ENCODE measurements around the gene PFKP.

The PFKP gene

GRCh38 chr10:3110782-3111620, 43.7 kb downstream of the PFKP start:
- no peaks in the 10 kb centered on the region for H3K36me3 ChIP-seq (ENCODE audit: control insufficient read depth, insufficient read depth, low read length)
- no peaks in the 10 kb centered on the region for H3K79me2 ChIP-seq
- H3K9me3 ChIP-seq (ENCODE audit: control insufficient read depth, low read length): no peaks in the 10 kb centered on the region
- H3K4me2 ChIP-seq (ENCODE audit: low read length): no peak overlapping the region
- H3K4me3 ChIP-seq (ENCODE audit: low read depth, low read length): no peak overlapping the region
- H3K27ac ChIP-seq: no peak overlapping the region
- no peaks in the 10 kb centered on the region for H3K4me1 ChIP-seq
- H3K9ac ChIP-seq: no peak overlapping the region
- no peak for TF ChIP-seq CTCF (IDR thresholded peaks at IDR 0.05)
- H2AFZ ChIP-seq: no peak overlapping the region
- no peaks in the 10 kb centered on the region for H3K27me3 ChIP-seq (ENCODE audit: control insufficient read depth, insufficient read depth, low read length)

- Histone ChIP-seq H3K4me2 (ENCODE audit: low read length) (no peak overlapping the region), H3K36me3 (ENCODE audit: control insufficient read depth, insufficient read depth, low read length) (no peaks in the 10 kb centered on the region), H3K9me3 (ENCODE audit: control insufficient read depth, low read length) (no peaks in the 10 kb centered on the region), H2AFZ (no peak overlapping the region), H3K27me3 (ENCODE audit: control insufficient read depth, insufficient read depth, low read length) (no peaks in the 10 kb centered on the region), H3K79me2 (no peaks in the 10 kb centered on the region), H3K27ac (no peak overlapping the region), H3K4me1 (no peaks in the 10 kb centered on the region), H3K9ac (no peak overlapping the region), H3K4me3 (ENCODE audit: low read depth, low read length) (no peak overlapping the region)
- no peak for TF ChIP-seq CTCF (IDR thresholded peaks at IDR 0.05)
Observed at GRCh38 chr10:3111621-3112163, 44.3 kb downstream of the PFKP start.

- H3K9ac ChIP-seq: no peak overlapping the region
- TF ChIP-seq CTCF (IDR thresholded peaks at IDR 0.05): no peak
- H3K27ac ChIP-seq: no peak overlapping the region
- H3K9me3 ChIP-seq (ENCODE audit: control insufficient read depth, low read length): no peaks in the 10 kb centered on the region
- H2AFZ ChIP-seq: no peak overlapping the region
- H3K79me2 ChIP-seq: no peaks in the 10 kb centered on the region
- no peaks in the 10 kb centered on the region for H3K27me3 ChIP-seq (ENCODE audit: control insufficient read depth, insufficient read depth, low read length)
- no peak overlapping the region for H3K4me2 ChIP-seq (ENCODE audit: low read length)
- no peaks in the 10 kb centered on the region for H3K36me3 ChIP-seq (ENCODE audit: control insufficient read depth, insufficient read depth, low read length)
- no peak overlapping the region for H3K4me3 ChIP-seq (ENCODE audit: low read depth, low read length)
- H3K4me1 ChIP-seq: no peaks in the 10 kb centered on the region
Observed at GRCh38 chr10:3113343-3113720, 46.0 kb downstream of the PFKP start.

- no peak overlapping the region for H3K4me3 ChIP-seq (ENCODE audit: low read depth, low read length)
- H3K79me2 ChIP-seq: no peaks in the 10 kb centered on the region
- no peak overlapping the region for H3K9ac ChIP-seq
- no peak overlapping the region for H2AFZ ChIP-seq
- H3K4me2 ChIP-seq (ENCODE audit: low read length): no peak overlapping the region
- no peak for TF ChIP-seq CTCF (IDR thresholded peaks at IDR 0.05)
- H3K27me3 ChIP-seq (ENCODE audit: control insufficient read depth, insufficient read depth, low read length): no peaks in the 10 kb centered on the region
- H3K4me1 ChIP-seq: no peaks in the 10 kb centered on the region
- no peaks in the 10 kb centered on the region for H3K9me3 ChIP-seq (ENCODE audit: control insufficient read depth, low read length)
- H3K36me3 ChIP-seq (ENCODE audit: control insufficient read depth, insufficient read depth, low read length): no peaks in the 10 kb centered on the region
- H3K27ac ChIP-seq: no peak overlapping the region
Observed at GRCh38 chr10:3115685-3116084, 48.3 kb downstream of the PFKP start.
